Central memory CD4-positive, alpha-beta T cell (primary cell): ENCODE data around the gene WDR70.

Experiments
- DNase-seq: peaks from one replicate; pipeline ENCODE4 v3.0.0; 2022

WDR70 gene

DNA sequence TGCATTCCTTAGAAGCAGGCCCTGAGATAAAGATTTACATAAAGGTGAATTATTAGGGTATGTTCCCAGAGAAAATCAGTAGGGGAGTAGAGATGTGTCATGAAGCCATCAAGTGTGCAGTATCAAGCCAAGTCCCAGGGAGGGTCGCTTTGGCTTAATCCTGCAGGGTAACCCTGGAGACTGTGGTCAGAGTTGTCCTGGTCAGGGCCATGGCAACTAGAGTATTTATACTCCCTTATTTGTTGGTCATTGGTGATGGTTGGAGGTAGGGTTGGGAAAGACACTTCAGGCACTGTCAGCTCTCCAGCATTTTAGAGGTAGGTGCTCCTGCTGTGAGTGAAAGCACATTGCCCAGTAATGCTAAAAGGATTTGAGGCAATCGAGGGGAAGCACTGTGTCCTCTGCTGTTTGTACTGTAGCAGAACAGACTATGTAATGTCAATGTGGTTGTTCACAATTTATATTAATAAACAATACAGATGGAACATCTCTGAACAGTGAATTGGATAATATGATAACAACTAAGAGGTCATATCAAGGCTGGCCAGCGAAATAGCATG is 351.9 kb downstream of the WDR70 start:
- no peak for DNase-seq

DNA sequence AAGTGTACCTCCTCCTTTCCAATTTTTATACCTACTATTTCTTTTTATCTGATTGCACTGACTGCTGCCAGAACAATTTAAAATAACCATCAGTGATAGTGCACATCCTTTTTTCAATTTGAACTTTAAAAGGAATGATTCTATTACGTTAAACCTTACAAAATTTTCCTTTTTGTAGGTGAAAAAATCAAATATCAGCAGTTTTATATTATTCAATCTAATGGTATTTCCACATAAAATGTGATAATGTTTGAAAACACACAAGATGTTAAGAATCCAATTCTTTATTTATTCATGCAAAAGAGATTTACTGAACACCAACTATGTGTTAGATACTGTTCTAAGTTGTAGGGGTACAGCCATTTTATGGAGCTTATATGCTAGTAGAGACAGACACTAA is 355.0 kb downstream of the WDR70 start:
- no peak for DNase-seq

DNA sequence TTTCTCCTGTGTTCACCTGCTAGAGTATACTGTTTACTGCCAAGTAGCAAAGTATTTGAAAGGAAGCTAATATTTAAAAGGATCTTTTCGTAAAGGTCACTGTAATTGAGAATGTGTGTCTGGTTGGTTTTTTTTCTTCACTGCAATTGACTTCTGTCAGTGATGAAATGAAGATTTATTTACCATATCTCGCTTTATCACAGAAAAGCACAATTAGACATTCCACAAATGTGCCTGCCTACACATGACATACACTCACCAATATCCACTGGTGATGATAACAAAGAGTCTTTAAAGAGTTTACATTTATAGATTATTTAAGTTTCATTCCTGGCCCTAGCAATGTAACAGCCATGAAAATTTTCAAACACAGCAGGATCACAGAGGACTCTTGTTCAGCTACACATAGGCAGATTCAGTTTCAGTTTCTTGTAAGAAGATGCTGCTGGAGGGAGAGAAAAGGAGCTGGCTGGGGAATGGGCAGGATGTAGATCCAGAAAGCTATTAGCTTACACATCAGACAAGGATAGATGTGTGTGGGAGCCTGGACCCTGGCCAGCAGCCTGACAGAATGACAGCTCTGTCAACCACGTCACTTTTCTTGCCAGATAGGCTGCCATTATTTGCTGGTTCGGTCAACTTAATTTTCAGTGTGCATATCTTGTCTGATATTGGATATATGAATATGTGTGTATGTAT is 356.7 kb downstream of the WDR70 start:
- no peak for DNase-seq

GRCh38 chr5:37736397-37736796 is 357.3 kb downstream of the WDR70 start:
- DNase-seq, result no peak

- DNase-seq, result no peak
These were observed 358.4 kb downstream of the WDR70 start for GRCh38 chr5:37737326-37738056.

DNA sequence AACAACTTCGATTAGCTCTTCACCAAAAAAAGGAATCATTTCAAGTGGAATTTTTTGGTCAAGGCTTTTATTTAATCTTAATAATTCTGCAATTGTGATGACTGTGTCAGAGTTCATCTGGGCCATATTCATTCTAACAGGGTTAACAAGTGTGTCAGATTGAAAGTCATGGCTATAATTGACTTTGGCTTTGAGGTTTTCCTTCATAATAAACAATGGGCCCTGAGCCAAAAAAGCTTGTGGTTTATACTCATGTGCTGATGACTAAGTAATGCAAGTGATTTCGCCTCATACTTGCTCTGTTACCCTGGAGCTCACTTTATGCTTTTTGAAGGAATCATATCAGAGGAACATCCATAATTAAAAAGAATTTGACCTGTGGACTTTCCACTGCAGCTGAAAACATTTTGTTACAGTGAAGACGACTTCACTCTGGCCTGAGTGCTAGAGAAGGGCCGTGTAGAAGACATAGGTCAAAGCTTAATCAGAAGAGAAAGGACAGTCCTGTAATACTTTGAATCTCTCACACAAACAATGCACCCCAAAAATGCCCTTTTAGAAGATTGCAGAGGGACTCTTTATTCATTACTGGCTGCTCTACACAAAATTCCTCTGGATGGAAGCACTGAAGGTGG is 359.1 kb downstream of the WDR70 start:
- no peak for DNase-seq

DNA sequence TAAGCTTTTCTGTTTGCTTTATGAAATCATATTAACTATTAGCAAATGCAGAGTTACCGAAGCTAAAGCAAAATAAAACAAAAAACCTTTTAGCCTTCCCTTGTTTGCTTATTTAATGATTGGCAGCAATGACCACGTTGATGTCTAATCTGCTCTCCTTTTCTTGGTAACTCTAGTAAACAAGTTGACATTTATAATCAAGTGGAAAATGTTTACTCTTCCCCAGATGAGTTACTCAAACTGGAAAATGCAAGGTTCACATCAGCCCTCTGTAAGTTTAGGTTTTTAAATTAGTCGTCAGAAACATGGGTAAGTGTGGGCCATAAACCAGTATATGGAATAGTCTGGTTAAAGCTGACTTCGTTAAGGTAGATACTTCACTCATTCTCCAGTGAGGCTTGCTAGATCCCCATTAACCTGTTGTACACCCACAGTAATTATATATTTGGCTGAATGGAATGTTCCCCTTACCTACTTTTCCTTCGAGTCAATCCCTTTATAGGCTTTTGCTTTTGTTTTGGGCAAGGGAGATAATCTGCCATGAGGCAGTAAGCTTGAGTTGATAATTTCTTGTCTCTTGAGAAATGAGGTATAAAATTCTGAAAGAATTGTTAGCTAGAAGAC is 359.9 kb downstream of the WDR70 start:
- DNase-seq, result no peak

GRCh38 chr5:37739817-37740261 is 360.7 kb downstream of the WDR70 start:
- DNase-seq, result no peak

- DNase-seq, result no peak
These were observed 361.4 kb downstream of the WDR70 start for GRCh38 chr5:37740331-37741066.

GRCh38 chr5:37742111-37742510 is 363.0 kb downstream of the WDR70 start:
- no peak for DNase-seq

GRCh38 chr5:37751227-37751626 is 372.1 kb downstream of the WDR70 start:
- DNase-seq, result no peak

- DNase-seq, result no peak
These were observed 375.9 kb downstream of the WDR70 start for GRCh38 chr5:37754976-37755375.

- DNase-seq, result no peak
These were observed 376.5 kb downstream of the WDR70 start for GRCh38 chr5:37755581-37755980.

DNA sequence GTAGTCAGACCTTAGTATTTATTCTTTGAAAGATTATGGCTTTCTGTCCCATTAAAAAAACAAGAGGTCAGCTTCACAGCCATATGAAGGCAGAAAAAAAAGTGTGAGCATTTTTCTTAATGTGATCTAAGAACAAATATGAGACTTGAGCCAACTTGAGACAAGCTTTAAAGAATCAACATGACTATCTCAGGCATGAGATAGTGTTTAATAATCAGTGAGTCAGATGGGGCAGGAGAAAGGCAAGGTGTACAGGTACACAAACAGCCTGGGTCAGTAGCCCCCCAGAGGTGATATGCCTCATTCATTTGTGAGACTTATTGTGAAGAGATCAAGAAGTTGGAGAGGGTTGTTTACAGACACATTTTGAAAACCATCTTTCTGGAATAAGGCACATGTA is 377.1 kb downstream of the WDR70 start:
- DNase-seq, result no peak

- DNase-seq, result no peak
These were observed 379.0 kb downstream of the WDR70 start for GRCh38 chr5:37757980-37758582.

DNA sequence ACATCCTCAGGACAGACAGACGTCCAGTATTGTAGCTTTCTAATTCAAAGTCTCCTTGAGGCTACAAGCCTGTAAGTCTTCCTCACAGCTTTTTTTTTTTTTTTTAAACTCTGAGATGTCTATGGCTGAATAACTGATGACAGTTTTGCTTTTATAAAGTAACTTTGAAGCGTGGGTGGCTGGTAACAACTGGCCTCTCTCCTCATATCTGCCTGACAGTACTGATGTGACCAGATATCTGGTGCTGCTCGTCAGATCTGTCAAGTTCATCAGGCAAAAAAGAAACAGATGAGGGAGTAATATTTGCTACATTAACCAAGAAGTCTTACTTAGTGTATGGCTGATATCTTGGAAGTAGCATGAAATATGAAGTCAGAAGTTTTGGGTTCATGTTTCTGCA is 388.1 kb downstream of the WDR70 start:
- no peak for DNase-seq

DNA sequence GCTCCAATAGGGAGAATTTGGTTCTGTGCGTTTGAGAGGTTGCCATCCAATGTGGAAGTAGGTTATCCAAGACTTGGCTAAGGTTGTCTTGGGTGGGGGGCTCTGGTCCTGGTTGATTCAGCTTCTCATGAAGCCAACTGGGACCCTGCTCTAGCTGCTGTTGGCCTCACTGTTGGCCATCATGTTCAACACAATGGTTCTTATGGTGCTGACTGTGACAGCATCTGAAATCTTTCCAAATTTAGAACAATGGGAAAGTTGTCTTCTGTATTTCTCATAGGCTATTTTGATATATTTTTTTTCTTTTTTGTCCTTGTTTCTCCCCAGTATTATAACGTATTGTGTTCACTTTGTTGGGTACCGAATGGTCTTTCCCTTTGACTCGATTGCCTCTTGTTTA is 388.8 kb downstream of the WDR70 start:
- no peak for DNase-seq

DNA sequence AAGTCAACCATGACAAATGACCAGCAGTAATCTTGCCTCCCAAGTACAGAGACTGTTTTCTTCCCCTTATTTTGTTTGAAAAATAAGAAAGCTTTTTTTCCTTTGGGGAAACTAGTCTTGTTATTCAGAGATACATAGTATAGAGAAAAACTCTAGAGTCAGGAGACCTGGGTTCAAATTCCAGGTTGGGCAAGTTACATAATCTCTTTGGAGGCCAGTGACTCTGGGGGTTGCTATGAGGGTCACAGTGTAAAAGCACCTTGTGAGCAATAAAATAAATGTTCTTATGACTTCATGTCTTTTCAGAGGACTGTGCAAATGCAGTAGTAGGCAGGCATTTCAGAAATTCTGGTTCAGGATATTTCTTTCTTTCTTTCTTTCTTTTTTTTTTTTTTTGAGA is 389.3 kb downstream of the WDR70 start:
- no peak for DNase-seq

DNA sequence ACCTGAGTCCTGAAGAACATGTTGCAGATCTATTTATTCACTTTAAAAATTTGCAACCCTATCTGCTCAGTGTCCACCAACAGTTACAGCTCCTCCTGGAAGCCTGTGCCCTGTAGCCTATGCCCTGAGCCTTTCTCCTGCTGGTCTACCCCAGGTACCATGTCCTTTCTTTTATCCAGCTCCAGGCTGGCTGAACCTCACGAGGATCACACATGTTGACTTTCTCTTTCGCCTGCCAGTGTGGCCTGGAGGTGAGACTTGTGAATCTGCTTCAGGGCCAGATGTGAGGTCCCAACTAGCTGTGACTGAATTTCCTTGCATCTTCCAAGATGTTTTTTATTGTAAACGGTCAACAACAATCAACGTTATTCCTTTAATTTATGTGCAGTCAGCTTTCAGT is 390.0 kb downstream of the WDR70 start:
- no peak for DNase-seq

GRCh38 chr5:37769840-37770239 is 390.7 kb downstream of the WDR70 start:
- no peak for DNase-seq

DNA sequence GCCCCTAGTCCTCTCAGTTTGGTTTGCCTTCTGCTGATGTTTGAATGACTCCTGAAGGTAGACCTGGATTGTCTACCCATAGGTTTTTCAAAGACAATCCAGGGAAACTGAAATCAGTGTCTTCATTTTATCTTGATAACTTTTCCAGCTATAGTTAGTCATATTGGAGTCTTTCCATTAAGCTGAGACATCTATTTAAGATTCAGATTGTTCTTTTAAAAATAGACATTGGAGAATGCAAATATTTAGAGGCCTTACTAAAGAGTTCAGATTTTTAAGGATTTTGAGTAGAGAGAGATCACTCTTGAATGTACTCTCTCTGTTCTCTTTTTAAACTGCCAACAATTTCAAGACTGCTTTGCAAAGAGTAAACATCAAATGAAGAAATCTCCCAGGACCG is 391.7 kb downstream of the WDR70 start:
- no peak for DNase-seq

DNA sequence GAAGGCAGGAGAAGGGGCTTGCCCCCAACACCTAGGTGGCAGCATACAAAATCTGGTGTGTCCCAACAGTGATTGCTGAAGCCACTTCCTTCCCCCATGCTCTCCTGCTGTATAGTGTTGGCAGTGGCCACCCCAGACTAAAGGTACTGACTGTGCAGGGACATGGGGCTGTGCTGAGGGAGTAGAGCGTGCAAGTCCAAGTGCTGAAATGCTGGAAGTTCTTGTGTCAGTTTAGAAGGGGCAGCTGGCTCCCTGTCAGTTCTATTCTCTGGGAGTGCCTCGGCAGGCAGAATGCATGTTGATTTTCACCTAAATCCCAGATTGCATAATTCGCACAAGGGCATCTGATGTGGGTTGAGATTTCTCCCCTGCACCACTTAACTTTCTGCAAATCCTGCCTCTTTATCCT is 392.1 kb downstream of the WDR70 start:
- DNase-seq, result no peak
